GM19455 (cell line): ENCODE data around the gene ADAMTS17.

ENCODE experiments used
- ATAC-seq: cut with Tn5 transposase; IDR thresholded peaks from one replicate; pipeline ENCODE4 v1.9.1; 2021; ENCODE audit not compliant: unreplicated experiment

The ADAMTS17 gene

DNA sequence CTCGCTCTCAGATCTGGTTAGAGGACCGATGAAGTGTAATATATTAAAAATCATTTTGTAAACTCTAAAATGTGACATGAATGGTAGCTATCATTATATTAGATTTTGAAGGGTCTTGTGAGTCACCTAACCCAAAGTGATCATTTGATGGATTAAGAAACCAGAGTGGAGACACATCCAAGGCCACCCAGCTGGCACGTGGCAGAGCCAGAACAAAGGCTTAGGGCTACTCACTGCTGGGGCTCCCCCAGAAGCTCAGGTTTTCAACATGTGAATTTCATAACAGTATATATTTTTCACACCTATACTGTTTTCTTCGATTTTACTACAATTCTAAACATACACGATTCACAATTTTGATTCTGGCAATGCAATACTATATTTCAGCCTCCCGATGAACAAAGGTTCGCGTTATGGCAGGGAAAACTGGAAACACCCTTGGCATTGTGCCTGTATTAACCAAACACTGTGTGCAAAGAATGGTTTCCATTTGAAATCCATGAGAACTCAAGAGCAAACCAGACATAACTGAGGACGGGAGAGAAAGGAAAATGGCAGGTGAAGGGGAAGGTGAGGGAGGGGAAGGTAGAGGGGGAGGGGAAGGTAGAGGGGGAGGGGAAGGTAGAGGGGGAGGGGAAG lies 88.9 kb downstream of the ADAMTS17 start:
- ATAC-seq = no peak

DNA sequence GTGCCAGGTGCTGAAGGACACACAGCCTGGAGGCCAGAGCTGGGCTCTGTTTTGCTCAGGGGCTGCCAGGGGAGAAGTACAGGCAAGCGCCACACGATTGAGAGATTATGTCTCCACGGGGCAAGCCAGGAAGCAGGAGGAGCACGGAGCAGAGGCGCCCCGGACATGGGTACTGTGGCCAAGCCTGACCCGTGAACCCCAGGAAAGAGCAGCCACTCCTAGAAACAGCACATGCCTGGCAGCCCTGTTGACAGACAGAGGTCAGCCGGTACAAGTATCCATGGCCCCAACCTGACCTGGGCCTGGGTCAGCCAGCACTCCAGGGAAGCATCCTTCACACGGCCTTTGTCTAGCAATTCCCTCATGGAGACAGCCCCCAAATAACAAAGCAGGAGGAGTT lies 89.4 kb downstream of the ADAMTS17 start:
- ATAC-seq = no peak

DNA sequence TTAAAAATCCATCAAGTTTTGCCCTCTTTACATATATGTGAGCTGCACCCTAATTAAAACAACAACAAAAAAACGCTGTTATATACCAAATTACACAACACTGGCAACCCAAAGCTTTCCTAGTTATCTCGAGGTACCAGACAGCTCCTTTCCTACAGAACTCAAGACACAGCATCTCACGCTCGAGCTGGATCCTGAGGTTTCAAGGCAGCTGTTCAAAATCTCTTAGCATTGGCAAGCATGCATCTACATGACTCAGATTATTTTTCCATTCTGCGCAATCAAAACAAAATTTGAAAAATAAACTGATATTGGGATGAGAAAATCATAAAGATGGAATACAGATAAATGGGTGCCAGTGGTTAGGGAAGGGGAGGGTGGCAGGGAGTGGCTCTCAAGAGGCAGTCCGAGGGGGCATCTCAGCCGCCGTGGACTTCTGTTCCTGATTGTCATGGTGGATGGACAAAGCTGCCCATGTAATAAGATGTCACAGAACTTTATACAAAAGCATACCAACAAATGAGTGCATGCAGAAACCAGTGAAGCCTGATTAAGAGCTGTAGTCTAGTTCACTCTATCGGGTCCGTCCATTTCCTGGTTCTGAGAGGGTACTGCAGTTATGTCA lies 91.5 kb downstream of the ADAMTS17 start:
- ATAC-seq = no peak

DNA sequence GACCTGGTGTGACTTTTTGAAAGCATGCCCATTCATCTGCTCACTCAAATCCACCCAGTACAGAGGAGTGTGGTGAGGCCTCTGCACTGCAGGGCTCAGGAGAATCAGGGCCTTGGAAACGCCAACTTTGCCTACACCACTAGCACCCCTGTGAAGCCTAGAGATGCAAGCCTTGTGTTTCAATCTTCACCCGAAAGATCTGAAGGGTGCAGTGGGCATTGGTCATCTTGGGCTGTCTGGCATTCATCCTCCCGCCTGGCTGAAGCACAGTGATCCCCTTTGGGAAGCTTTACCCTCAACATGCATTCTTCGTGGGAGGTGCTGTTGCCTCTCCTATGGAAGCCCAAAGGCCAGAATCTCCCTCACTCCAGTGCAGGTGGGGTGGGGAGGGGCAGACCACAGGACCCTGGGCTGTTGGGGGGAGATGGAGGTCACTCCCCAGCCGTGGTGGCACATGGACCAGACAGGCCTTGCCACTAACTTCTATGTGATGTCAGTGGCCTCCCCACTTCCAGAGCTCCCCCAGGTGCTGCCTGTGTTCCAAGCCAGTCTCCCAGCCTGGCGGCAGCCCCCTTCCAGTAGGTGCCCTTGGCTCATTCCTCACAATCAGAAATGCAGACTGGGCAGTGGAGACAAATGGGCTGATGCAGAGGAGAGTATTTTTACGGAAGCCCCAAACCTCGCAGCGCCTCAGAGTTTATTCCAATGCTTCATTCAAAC lies 92.5 kb downstream of the ADAMTS17 start:
- no peak for ATAC-seq

DNA sequence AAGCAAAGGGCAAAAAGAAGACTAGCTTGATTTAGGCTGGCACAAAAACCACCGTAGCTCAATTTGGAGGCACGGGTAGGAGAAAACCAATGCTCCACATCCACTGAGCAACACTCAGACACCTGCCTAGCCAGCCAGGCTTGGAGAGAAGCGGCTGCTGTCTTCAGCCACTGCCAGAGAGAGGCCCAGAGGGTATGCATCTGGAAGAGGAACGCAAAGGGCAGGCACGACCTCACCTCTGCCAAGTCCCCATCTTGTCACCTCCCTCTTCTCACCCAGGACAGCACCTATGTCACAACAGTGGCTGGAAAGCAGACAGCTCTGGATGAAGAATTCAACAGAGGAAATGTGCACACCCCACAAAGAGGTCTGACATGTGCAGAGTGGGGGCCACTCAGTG lies 93.5 kb downstream of the ADAMTS17 start:
- no peak for ATAC-seq

DNA sequence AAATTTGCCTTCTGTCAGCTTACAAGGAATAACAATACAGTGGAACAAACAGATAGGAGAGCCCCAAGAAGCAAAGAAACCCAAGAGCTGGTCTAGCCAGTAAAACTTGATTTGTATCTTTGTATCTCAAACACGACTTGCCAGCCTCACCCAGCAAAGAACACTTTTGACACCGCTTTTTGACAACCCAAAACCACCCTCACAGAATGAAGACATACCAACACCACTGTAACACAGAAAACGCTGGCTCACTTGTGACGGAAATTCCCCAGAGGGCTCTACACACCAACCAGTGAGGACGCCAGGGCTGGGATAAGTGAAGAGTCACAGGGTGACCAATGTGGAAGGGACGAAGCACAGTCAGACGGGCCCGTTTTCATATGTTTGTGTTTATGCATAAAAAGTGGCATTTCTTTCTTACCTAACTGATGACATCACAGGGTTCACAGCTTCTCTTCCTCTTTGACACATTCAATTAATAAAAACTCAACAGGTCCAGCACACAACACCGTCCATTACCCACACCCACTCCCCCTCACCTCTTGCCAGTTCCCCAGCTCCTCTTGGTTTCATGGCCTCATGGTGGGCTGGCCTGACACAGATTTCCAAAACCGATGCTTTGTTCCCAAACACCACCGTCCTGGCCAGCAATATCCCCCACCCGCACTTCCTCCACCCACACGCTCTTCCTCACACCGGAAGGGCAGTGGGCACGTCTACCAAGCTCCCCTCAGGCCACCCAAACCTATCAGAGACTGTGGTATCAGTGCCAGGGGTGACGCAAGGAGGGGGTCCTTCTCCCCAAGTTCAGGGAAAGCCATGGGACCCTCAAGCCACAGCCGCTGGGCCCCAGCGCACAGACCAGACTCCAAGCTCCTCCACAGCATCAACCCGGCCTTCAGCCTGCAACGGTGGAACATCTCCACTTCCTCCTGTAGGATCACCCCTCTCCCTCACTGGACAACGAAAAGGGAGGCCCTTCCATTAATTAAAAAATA lies 94.2 kb downstream of the ADAMTS17 start:
- ATAC-seq = no peak

DNA sequence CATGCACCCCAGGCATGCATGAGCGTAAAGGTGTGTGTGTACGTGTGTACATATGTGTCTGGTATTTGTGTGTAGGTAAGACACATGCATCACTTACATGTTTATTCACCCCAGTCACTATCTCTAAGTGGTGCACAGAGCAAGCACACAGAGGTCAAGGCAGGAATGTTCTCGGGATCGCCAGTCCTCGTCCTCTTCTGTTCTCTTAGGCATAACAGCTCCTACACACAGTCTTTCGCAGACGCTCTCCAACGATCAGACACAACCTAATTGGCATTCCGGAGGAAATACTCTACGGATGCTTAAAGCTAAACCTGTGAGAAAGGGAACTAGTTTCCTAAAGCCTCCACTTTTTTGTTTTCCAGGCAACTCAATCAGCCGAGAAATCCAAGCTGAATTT lies 95.9 kb downstream of the ADAMTS17 start:
- no peak for ATAC-seq

DNA sequence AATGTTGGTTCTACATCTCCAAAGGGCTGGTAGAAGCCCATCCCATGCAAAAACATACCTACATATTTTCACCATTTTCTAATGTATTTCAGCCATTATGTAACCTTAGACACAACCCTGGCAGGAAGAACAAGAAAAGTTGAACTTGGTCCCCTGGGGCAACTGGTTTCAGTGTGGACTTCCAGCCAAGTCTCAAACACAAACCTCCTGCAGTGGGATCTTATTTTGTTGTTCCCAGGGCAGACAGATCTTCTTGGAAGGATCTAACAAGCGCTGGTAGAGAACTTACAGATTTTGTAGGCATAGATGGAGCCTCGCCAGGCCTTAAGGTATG lies 96.3 kb downstream of the ADAMTS17 start:
- no peak for ATAC-seq

DNA sequence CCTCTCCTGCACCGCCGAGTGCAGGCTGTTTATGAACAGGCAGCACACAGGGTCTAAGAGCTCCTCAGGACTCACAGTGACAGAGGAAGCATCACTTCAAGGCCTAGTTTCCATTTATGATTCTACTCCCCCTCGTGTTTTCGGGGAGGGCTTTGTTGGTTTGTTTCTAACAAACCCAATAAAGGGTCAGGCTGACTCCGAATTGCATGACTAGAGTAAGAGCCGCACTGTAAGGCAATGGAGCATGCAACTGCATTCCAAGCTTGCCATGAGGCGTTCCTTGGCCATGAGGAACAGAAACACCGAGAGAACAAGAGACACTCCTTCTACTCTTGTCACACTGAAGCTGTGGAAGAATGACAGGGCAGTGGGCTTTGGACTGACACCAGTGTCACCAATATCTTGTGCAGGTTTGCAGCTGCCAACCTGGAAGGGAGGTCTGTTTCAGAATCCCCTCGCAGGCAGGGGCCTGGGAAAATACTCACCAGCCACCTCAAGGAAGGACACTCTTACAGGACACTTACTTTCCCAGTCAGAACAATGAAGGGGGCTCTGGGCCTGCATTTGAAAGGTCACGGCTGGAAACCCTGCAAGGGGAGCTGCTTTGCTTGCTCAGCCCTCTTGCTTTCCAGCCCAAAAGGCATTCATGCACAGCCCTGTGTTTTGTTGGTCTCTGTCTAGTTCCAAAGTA lies 96.8 kb downstream of the ADAMTS17 start:
- no peak for ATAC-seq

DNA sequence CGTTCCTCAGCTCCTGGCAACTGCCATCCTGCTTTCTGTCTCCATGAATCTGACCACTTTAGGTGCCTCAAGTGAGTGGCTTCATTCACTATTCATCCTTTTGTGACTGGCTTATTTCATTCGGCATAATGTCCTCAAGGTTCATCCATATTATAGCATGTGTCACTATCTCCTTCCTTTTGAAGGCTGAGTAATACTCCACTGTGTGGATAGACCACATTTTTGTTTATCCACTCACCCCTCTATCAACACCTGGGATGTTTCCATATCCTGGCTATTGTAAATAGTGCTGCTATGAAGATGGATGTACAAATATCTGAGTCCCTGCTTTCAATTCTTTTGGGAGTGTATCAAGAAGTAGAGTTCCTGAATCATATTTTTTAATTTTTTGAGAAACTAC lies 98.8 kb downstream of the ADAMTS17 start:
- no peak for ATAC-seq

DNA sequence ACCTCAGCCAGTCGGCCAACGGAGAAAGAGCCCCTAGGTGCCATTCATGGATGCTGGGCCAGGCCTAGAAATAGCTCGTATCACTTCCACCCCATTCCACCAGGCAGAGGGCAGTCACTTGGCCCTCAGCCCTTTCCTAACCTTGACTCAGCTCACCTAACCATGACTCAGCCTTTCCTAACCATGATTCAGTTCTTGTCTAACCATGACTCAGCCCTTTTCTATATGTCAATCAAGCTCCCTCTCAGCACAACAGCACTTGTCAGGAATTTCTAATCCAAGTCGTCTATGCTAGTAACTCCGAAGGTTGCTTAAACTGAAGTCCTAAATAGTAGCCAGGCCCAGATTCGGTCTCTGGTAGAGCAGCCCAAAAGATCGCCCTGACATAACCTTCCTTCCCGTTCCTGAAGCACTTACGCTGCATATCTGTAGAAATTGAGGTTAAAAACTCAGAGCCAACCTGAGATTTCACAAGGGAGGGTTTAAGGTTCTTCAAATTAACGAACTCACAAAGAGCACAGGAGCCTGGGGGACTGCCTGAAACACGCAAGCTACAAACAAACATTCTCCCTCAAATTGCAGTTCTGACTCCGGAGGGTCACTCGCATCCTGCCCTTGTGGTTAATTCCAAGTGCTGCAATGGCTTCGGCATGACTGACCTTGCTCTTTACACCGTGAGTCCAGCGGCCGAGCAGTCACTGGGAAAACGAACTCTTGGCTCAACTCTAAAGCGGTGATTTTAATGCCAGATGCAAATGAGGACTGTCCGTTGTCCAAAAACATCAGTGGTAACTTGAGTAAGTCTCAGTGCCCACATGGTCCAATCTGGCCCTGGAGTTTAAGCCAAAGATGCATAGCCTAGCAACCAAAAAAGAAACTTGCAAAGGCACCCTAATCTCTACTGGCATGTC lies 99.9 kb downstream of the ADAMTS17 start:
- ATAC-seq = no peak

DNA sequence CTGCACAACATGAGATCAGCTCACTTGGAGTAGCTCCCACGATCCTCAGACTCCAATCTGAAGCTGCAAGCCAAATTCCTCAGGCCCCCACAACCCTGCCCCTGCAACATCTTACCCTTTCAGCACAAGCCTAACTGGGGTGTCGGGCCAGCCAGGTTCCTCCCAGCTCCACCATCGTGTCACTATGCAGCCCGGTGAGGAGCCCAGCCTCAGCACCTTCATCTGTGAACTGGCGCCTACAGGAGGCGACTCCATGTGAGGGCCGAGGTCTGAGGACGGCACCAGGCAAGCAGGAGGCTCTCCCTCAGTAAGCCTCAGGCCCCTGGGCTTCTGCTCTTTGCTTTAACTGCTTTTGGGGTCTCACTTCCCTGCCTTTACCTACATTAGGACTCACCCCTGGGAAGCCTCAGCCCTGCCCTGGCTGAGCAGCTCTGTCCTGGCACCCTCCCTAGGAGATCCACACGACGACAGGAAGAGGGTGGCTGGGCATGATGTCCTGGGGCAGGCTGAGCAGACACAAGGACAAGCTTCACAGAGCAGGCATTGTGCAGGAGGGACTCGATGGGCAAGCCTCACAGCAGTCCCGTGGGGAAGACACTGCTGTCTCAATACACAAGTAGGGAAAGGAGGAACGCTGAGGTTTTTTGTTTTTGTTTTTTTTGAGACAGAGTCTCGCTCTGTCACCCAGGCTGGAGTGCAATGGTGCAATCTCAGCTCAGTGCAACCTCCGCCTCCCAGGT lies 104.6 kb downstream of the ADAMTS17 start:
- ATAC-seq = no peak

DNA sequence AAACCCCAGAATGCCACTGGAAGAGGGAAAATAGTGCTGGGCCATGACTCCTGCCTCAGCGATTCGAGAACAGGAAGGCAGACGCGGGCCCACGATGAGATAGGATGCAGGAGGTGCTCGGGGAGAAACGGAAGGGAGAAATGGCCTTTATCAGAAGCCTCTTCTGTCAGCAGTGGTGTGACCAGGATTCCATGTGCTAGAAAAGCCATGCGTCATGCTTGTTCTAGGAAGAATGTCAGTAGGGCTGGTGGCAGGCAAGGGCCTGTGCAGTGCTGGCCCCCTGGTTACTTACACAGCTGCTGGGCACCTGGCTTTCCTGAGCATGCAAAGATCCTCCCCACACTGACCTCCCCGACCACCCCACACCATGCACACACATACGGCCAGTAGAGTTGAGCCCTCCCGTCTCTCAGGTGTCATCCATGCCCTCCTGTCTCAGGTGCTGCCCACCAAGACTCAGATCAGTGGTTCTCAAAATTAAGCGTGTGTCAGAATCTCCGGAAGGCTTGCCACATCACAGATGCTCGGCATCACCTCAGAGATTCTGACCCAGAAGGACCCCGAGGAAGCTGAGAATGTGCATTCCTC lies 106.7 kb downstream of the ADAMTS17 start:
- no peak for ATAC-seq

DNA sequence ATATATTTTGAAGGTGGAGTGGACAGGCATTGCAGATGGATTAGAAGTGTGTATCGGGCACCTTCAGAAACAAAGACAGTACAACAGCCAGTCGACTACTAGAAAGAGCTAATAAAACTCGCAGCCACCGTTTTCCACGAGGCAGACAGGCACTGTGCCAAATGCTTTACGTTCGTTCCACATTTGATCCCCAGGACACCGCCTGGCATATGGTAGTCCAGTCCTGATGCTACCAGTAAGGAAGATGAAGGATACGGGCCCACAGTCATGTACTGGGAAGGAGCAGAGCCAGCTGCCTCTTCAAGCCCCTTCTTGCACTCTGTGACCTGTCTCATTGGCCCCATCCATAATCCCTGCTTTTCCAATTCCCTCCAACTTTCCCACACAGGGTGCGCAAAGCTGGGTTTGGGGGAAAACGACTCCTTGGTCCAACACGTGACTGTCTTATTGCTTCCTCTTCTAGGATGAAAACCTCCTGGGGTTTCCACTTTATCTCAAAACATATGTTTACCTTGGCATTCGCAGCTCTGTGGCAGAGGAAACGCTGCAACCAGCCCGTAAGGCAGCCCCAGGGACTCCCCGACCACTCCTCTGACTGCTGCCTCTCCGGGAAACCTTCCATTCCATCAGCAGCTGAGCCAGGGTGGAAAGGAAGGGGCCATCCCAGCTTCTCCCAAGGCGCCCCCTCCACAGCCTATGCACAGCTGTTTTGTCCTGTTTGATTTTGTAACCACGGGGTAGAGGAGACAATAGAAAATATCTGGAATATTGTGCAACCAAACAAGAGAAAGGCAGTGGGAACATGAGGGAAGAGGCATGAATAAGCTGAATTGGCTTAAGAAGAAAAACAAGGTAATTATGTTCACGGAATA lies 107.4 kb downstream of the ADAMTS17 start:
- no peak for ATAC-seq

DNA sequence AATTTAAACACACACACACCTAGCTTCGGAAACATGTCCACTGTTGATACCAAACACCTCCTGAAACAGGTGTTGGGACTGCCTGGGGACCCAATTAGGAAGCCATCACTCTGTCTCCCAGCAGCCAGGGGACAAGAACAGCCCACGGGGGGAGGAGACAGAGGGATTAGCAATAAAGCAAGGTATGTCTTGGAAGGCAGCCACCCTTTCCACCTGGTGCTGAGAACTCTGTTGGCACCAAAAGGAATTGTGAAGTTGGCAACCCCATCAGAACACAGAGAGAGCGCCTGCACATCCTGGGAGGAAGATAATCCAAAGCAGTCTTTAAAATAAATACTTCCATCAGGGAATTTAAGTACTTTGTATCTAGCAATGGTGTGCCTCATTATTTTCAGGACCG lies 111.0 kb downstream of the ADAMTS17 start:
- no peak for ATAC-seq

DNA sequence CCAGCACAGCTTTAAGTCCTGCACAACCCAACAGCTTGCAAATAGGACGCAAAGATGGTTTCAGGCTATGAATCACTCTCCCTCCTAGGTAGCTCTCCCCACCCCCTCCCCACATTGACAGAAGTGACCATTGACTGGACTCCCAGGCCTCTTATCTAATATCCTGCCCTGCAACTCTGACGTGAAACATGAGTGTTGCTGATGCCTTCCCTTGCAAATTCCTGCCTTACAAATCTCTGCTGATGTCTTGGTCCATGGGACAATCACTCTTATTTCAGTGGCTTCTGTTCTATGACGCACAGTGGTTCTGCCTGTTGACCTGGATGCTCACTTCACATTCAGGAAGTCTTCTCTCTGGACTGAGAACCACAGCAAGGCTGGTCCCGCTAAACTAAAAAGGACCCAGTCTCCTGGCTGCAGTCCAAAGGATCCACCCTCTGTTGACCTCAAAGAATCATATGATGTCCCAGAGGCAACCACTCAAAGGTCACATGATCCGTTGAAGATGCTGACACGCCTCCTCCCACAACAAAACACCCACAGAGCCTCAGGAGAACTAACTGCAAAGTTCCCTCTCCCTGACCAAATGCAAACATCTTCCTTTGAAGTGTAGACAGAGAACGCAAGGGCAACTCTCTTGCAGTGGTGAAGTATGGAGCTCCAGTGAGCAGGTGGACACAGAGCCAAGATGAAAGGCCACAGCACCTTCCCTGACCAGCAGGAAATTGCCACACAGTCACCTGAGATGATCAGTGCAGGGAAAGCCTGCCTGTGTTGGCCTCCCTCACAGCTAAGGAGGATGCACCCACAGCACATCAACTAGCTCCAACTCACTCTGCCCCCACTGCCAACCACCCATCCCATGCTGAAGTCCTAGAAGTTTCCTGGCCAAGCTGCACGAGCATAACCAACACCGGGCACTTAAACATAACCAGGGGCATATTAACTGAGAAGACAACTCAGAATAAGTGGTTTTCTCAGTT lies 112.3 kb downstream of the ADAMTS17 start:
- no peak for ATAC-seq

DNA sequence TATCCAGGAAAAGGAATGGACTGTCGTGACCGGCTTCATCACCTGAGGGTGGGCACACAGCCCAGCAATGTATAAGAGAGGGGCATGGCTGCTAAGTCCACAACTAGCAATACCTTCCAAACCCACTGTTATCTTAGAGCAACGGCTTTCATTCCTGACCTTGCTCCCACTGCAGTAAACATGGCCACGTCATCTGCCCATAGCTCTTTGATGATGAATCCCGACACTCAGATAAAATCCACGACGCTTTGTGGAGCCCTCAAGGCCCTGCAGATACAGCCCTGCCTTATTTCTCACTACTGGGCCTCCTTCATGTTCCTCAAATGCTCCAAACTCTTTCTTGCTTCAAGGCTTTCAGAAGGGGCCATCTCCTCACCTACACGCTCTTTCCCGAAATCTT lies 114.0 kb downstream of the ADAMTS17 start:
- ATAC-seq = no peak
